Keratinocyte (primary cell): ENCODE results near the gene DSCAML1. TPM values are rescaled to one million over a fixed set of nuclear protein-coding genes. Genes with fewer than 3 reads are reported as not detected.

Experiments
- DNase-seq: peaks from one replicate; pipeline ENCODE4 v3.0.0-alpha.2; 2011; ENCODE audit warnings: low read depth, missing footprints, low spot score
- FAIRE-seq: peaks from 2 replicates; lab custom pipeline; 2011; peaks lifted over from hg19 to GRCh38; lab: Jason Lieb, UNC
- H2AFZ ChIP-seq: 2 replicates; pipeline ENCODE4 v1.6.0; 2012; ENCODE audit warnings: low read length, control low read depth, inconsistent platforms; ENCODE audit not compliant: control insufficient read depth
- H3K27ac ChIP-seq: 2 replicates; pipeline ENCODE4 v1.5.1; 2011; ENCODE audit warnings: low read length; ENCODE audit not compliant: control insufficient read depth, insufficient read depth
- H3K27me3 ChIP-seq: 3 replicates; pipeline ENCODE4 v1.6.0; 2011; ENCODE audit warnings: low read length; ENCODE audit not compliant: control insufficient read depth, insufficient read depth; ENCODE audit errors: extremely low read depth
- H3K36me3 ChIP-seq, 2 experiments: 2 replicates in 1 of 2; 3 replicates in 1 of 2; pipeline ENCODE4 v1.5.1; 2011; ENCODE audit warnings: low read length in 2 of 2, mild to moderate bottlenecking in 1 of 2; ENCODE audit not compliant: control insufficient read depth in 2 of 2, insufficient read depth in 2 of 2; ENCODE audit errors: extremely low read depth in 1 of 2
- H3K4me1 ChIP-seq: 3 replicates; pipeline ENCODE4 v1.5.1; 2011; ENCODE audit warnings: low read length; ENCODE audit not compliant: control insufficient read depth, insufficient read depth; ENCODE audit errors: extremely low read depth
- H3K4me2 ChIP-seq: 3 replicates; pipeline ENCODE4 v1.6.0; 2011; ENCODE audit warnings: low read depth, low read length; ENCODE audit not compliant: control insufficient read depth, insufficient read depth; ENCODE audit errors: extremely low read depth
- H3K4me3 ChIP-seq, 3 experiments: fragments of 200-600 bp in 1 of 3; sonication (generic) in 1 of 3; 2 replicates in 2 of 3; 3 replicates in 1 of 3; pipeline ENCODE4 v1.5.1; 2011 to 2016; ENCODE audit warnings: low read length in 3 of 3, mild to moderate bottlenecking in 3 of 3, control low read depth in 2 of 3, inconsistent platforms in 1 of 3, low read depth in 1 of 3, mixed read lengths in 1 of 3, mixed run types in 1 of 3, moderate library complexity in 1 of 3; ENCODE audit not compliant: control insufficient read depth in 2 of 3, insufficient read depth in 2 of 3; ENCODE audit errors: extremely low read depth in 1 of 3
- H3K79me2 ChIP-seq: 2 replicates; pipeline ENCODE4 v1.6.0; 2012; ENCODE audit warnings: low read length; ENCODE audit not compliant: control insufficient read depth, insufficient read depth
- H3K9ac ChIP-seq: 3 replicates; pipeline ENCODE4 v1.6.0; 2011; ENCODE audit warnings: low read length; ENCODE audit not compliant: control insufficient read depth, insufficient read depth; ENCODE audit errors: extremely low read depth
- H3K9me1 ChIP-seq: 3 replicates; pipeline ENCODE4 v1.6.0; 2011; ENCODE audit warnings: low read length; ENCODE audit not compliant: control insufficient read depth, insufficient read depth; ENCODE audit errors: extremely low read depth
- H3K9me3 ChIP-seq: 2 replicates; pipeline ENCODE4 v1.5.1; 2012; ENCODE audit warnings: low read depth, low read length; ENCODE audit not compliant: control insufficient read depth
- H4K20me1 ChIP-seq: 3 replicates; pipeline ENCODE4 v1.6.0; 2011; ENCODE audit warnings: low read length; ENCODE audit not compliant: control insufficient read depth, insufficient read depth; ENCODE audit errors: extremely low read depth
- CTCF ChIP-seq, 3 experiments: IDR thresholded peaks in 1 of 3; conservative IDR thresholded peaks in 1 of 3; optimal IDR thresholded peaks in 1 of 3; 2 replicates in 2 of 3; 3 replicates in 1 of 3; pipeline versions ENCODE3 to v1.5.1; 2011; ENCODE audit warnings: low read length in 3 of 3, mild to moderate bottlenecking in 3 of 3, moderate library complexity in 2 of 3, control low read depth in 1 of 3, inconsistent platforms in 1 of 3; ENCODE audit not compliant: insufficient read depth in 2 of 3; ENCODE audit errors: extremely low read depth in 1 of 3
- EZH2 ChIP-seq: IDR thresholded peaks from one replicate; pipeline ENCODE4 v1.6.1; 2012; ENCODE audit warnings: inconsistent platforms, mild to moderate bottlenecking, low read length, moderate library complexity
- dilution Hi-C: fragments of 300-500 bp; cut with MboI; formaldehyde crosslinking; loops from one replicate; pipeline ENCODE4 v1.7.0; 2020; ENCODE audit warnings: low sequenced_read_pairs; ENCODE audit not compliant: extremely low pct_ligation_motif_present
- polyA plus RNA-seq, 5 experiments: library from polyadenylated mRNA; depleted of rRNA in 3 of 5; stranded (reverse) in 3 of 5; stranded (forward) in 1 of 5; unstranded in 1 of 5; fragments of >200 nt; gene quantifications; 1 replicate in 1 of 5; 2 replicates in 3 of 5; 3 replicates in 1 of 5; pipeline versions ENCODE4 v1.2.1 to v1.2.3, GENCODE V29; 2011 to 2012; ENCODE audit warnings: missing spikeins in 2 of 5, low read depth in 1 of 5, low replicate concordance in 1 of 5

Gene DSCAML1
- polyA plus RNA-seq, 1 donor (not counting 4 experiments of a cell fraction or from before 2014, with no cell fraction given): not detected

DNA sequence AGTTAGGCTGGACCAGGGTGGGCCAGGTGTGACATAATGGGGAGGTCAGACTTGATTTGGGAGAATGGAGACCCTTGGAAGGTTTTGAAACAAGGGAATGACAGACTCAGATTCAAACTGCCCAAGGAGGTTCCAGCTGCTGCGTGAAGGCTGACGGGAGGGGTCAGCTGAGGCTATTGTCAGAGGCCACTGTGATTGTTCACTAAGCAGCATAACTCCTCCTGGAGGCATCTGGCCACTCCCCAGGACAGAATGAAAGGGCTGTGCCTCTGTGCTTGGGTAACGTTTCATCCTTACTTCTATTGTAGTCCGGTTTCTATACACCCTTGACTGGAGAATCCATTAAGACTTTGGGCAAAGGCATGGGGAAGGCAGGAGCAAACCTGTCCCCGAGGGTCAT lies 126.6 kb downstream of the DSCAML1 start:
- Histone ChIP-seq H3K27me3 (peaks cover 18% of the 10 kb centered on the region), H3K4me1 (no peaks in the 10 kb centered on the region), H2AFZ (no peak overlapping the region), H3K9ac (no peak overlapping the region), H4K20me1 (no peaks in the 10 kb centered on the region), H3K9me3 (no peaks in the 10 kb centered on the region), H3K36me3 (no peaks in the 10 kb centered on the region), H3K79me2 (no peaks in the 10 kb centered on the region), H3K9me1 (no peaks in the 10 kb centered on the region), H3K4me3 (no peak overlapping the region), H3K4me2 (no peak overlapping the region), H3K27ac (no peak overlapping the region)
- dilution Hi-C loops: no loop called here
- TF ChIP-seq EZH2: no peak
- no peak for TF ChIP-seq CTCF (optimal IDR thresholded peaks at IDR 0.05 in 1 of 3, IDR thresholded peaks at IDR 0.05 in 1 of 3, conservative IDR thresholded peaks at IDR 0.05 in 1 of 3; ENCODE audit: extremely low read depth in 1 of 3, insufficient read depth in 2 of 3, low read length in 3 of 3)
- FAIRE-seq (no peak), DNase-seq (no peak)

DNA sequence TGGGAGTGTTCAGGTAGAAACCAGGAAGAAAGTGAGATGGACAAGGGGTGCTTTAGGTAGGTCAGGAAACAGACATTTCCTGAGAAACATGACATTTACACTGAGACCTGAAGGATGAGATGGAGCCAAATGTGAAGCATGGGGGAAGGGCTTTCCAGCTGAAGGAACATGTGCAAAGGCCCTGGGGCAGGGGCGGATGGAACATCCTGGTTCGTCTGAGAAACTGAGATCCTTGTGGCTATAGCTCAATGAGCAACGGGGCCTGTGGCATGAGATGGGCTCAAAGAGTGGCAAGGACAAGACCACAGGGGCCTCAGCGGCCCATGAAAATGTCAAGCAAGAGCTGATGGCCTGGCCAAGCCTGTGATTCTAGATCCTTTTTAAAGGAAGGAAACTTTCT lies 127.4 kb downstream of the DSCAML1 start:
- dilution Hi-C loops: no loop called here
- DNase-seq: no peak
- TF ChIP-seq CTCF (optimal IDR thresholded peaks at IDR 0.05 in 1 of 3, IDR thresholded peaks at IDR 0.05 in 1 of 3, conservative IDR thresholded peaks at IDR 0.05 in 1 of 3; ENCODE audit: extremely low read depth in 1 of 3, insufficient read depth in 2 of 3, low read length in 3 of 3): no peak
- TF ChIP-seq EZH2: no peak
- Histone ChIP-seq H3K79me2 (no peaks in the 10 kb centered on the region), H3K4me1 (no peaks in the 10 kb centered on the region), H3K36me3 (no peaks in the 10 kb centered on the region), H2AFZ (no peak overlapping the region), H3K9me1 (no peaks in the 10 kb centered on the region), H3K4me2 (no peak overlapping the region), H3K9ac (no peak overlapping the region), H4K20me1 (no peaks in the 10 kb centered on the region), H3K9me3 (no peaks in the 10 kb centered on the region), H3K27ac (no peak overlapping the region), H3K4me3 (no peak overlapping the region), H3K27me3 (peaks cover 18% of the 10 kb centered on the region)
- no peak for FAIRE-seq
